Measurements from ENCODE around the gene TBX18.

The TBX18 gene

GRCh38 chr6:84764332-84765049 lies at the start of gene TBX18:
TBX18 (minus strand) TSS chr6:84764598; CDS start chr6:84764181, 417 bp downstream.
- DNase-seq (ENCODE audit: low read depth): peak; percentile 81
- TF ChIP-seq, protein P1, sequence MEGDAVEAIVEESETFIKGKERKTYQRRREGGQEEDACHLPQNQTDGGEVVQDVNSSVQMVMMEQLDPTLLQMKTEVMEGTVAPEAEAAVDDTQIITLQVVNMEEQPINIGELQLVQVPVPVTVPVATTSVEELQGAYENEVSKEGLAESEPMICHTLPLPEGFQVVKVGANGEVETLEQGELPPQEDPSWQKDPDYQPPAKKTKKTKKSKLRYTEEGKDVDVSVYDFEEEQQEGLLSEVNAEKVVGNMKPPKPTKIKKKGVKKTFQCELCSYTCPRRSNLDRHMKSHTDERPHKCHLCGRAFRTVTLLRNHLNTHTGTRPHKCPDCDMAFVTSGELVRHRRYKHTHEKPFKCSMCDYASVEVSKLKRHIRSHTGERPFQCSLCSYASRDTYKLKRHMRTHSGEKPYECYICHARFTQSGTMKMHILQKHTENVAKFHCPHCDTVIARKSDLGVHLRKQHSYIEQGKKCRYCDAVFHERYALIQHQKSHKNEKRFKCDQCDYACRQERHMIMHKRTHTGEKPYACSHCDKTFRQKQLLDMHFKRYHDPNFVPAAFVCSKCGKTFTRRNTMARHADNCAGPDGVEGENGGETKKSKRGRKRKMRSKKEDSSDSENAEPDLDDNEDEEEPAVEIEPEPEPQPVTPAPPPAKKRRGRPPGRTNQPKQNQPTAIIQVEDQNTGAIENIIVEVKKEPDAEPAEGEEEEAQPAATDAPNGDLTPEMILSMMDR (IDR thresholded peaks at IDR 0.05; ENCODE audit: low read depth, low read length, missing control alignments): no peak
- in situ Hi-C loops (cut with HindIII; ENCODE audit: low sequenced_read_pairs): loop anchor here (10.0 kb wide), 1 partner anchor 340 kb away; no protein-coding TSS in a partner anchor
- H3K4me3 ChIP-seq (ENCODE audit: low read depth, low read length): peak within 1 kb of the TSS; percentile 44

GRCh38 chr6:84811351-84811750 lies 47.0 kb upstream of the TBX18 start:
- TF ChIP-seq, protein P1 (IDR thresholded peaks at IDR 0.05; ENCODE audit: low read depth, low read length, missing control alignments): no peak
- no peak overlapping the region for H3K4me3 ChIP-seq (ENCODE audit: low read depth, low read length)
- in situ Hi-C loops (cut with HindIII; ENCODE audit: low sequenced_read_pairs): loop anchor here (5.0 kb wide), 1 partner anchor 81 kb away; no protein-coding TSS in a partner anchor
- DNase-seq (ENCODE audit: low read depth): no peak

DNA sequence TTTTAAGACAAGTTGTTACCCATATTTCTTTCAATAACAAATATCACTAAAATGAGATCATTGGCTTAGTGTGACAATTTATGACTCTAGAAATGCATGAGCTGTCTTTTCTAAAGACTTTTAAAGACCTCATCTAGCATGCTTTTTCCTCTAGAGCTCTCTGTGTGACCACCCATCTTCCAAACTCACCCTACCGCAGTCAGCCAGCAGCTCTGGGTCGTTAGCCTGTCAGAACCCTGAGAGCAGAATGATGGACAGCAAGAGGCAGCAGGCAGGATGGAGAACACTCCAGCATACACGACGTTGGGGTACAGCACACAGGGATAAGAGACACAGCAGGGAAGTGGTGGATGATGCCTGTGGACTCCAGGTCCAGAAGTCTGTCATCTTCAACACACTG lies 45.1 kb upstream of the TBX18 start:
- no peak overlapping the region for H3K4me3 ChIP-seq (ENCODE audit: low read depth, low read length)
- in situ Hi-C loops (cut with HindIII; ENCODE audit: low sequenced_read_pairs): no loop called here
- TF ChIP-seq, protein P1 (IDR thresholded peaks at IDR 0.05; ENCODE audit: low read depth, low read length, missing control alignments): no peak
- no peak for DNase-seq (ENCODE audit: low read depth)

- in situ Hi-C loops (cut with HindIII; ENCODE audit: low sequenced_read_pairs): no loop called here
- no peak overlapping the region for H3K4me3 ChIP-seq (ENCODE audit: low read depth, low read length)
- TF ChIP-seq, protein P1 (IDR thresholded peaks at IDR 0.05; ENCODE audit: low read depth, low read length, missing control alignments): no peak
- DNase-seq (ENCODE audit: low read depth): no peak
These were observed 44.2 kb upstream of the TBX18 start for GRCh38 chr6:84808491-84809061.

DNA sequence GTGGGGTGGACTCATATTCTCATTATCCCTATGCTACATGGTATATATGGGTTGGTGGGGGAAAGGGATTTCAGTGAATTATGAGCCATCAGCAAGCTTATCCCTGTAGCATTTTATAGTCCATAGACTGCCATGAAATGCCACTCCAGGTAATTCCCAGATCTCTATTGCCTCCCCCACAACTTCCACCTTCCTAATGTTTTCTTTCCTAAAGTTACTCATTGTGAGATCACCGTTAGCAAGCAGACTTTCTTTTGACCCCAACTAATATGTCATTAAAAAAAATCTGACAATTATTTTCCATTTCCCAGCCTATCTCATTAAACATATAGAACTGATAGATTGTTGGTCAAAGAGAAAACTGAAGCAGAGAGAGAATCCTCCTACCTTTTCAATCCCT lies 40.7 kb upstream of the TBX18 start:
- TF ChIP-seq, protein P1 (IDR thresholded peaks at IDR 0.05; ENCODE audit: low read depth, low read length, missing control alignments): no peak
- in situ Hi-C loops (cut with HindIII; ENCODE audit: low sequenced_read_pairs): no loop called here
- no peak for DNase-seq (ENCODE audit: low read depth)
- H3K4me3 ChIP-seq (ENCODE audit: low read depth, low read length): no peak overlapping the region

- DNase-seq (ENCODE audit: low read depth): no peak
- in situ Hi-C loops (cut with HindIII; ENCODE audit: low sequenced_read_pairs): no loop called here
- H3K4me3 ChIP-seq (ENCODE audit: low read depth, low read length): no peak overlapping the region
- TF ChIP-seq, protein P1 (IDR thresholded peaks at IDR 0.05; ENCODE audit: low read depth, low read length, missing control alignments): no peak
These were observed 40.3 kb upstream of the TBX18 start for GRCh38 chr6:84804720-84805119.

Measured in astrocyte of the cerebellum (primary cell).